HG02943 (cell line): ENCODE data around the gene CAPN5.

Source experiments
- ATAC-seq: cut with Tn5 transposase; IDR thresholded peaks from one replicate; pipeline ENCODE4 v1.9.1; 2021; ENCODE audit warnings: mild to moderate bottlenecking, low read depth, moderate library complexity; ENCODE audit not compliant: unreplicated experiment

The CAPN5 gene

DNA sequence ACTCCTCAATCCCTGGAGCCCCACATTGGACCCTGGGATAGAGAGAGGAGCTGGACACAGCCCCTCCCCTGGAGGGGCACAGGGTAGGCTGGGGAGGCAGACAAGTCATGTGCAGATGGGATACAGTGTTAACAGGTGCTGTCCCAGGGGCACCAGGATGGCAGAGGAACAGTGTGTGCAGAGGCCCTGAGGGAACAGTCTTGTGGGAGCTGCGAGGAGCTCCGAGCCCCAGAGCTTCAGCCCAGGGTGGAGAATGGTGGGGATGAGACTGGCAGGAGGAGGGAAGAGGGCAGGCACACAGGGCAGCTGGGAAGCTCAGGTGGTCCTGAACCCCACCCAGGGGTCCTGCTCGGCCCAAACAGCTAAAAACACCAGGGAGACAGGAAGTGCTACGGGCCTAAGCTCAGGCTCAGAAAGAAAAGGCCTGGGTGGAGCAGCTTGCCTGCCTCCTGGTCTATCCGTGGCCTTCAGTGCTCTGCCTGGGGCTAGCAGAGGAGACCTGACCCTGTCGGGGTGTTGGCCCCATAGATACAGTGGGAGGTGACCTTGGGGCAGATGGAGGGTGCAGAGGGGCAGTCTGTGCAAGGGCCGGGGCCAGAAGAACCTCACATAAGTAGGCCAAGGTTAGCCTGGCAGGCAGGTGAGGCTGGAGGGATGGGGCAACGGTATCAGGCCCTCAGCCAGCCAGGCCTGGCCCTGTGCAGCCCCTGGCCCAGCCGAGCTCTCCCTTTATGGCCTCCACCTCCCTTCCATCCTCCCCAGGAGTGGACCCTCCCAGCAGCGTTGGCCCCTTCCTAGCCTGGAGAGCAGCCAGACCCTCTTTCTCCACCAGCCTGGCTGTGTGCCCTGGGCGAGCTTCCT, 15.4 kb downstream of the CAPN5 start:
- no peak for ATAC-seq

GRCh38 chr11:77082838-77083565, 16.2 kb downstream of the CAPN5 start:
- ATAC-seq = no peak

GRCh38 chr11:77083566-77084245, 16.9 kb downstream of the CAPN5 start:
- no peak for ATAC-seq

DNA sequence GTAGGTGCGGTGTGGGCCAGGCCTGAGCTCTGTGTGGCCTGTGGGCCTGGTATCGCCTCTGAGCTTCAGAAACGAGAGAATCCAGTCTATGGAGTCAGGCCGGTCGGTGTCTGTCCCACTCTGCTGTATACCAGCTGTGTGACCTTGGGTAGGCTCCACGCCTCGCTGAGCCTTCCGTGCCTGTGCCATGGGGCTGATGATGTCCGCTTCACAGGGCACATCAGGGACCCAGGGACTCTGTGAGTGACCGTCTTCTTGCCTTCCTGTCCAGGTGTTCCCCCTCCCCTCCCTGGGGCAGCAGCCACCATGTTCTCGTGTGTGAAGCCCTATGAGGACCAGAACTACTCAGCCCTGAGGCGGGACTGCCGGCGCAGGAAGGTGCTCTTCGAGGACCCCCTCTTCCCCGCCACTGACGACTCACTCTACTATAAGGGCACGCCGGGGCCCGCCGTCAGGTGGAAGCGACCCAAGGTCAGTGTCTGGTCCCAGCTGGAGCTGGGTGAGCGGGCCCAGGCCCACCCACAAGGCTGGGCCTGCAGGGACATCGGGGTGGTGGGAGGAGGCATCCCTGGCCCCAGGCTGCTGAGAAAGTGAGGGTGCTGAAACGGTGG, 17.9 kb downstream of the CAPN5 start:
- no peak for ATAC-seq

GRCh38 chr11:77085652-77086051, 18.9 kb downstream of the CAPN5 start:
- no peak for ATAC-seq

DNA sequence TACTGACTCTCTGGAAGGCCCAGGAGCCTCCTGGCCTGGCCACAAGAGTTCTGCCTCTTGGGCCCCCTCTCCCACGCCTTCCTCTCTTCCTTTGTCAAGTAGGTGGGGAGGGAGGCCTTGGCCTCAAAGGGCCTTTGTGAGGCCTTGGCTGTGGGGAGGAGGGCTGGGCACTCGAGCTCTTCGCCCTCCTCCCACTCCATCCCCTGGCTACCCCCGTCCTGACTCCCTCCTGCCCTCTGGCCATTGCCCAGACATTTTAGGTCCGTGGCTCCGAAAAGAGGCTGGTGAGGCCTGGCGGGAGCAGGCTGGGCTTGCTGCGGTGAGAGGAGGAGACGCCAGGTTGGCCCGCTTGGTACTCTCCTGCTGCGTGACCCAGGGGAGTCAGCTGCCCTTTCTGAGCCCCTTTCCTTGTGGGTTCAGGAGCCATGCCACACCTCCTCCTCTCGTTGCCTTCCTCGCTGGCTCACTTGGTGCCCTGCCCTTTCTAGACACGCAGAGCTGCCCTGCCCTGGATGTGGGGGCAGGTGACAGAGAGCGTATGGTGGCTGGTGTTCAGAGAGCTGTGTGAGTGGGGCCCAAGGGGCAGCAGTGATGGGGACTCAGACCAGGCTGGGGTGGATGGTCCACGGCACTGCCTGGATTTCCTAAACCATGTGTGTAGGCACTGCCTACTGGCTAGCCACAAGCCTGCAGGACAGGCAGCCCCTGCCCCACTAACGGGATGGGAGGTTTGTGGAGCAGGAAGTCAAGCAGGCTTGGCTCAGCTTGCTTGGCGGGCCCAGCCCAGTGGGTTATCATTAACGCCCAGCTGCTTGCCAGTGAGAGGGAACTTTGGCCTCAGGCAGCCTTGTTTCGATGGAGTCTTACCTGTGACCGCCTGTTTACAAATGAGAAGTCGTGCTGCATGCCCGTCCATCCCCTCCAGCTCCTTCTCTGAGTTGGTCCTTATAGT, 20.0 kb downstream of the CAPN5 start:
- ATAC-seq = no peak

GRCh38 chr11:77087723-77088225, 21.0 kb downstream of the CAPN5 start:
- ATAC-seq = no peak

DNA sequence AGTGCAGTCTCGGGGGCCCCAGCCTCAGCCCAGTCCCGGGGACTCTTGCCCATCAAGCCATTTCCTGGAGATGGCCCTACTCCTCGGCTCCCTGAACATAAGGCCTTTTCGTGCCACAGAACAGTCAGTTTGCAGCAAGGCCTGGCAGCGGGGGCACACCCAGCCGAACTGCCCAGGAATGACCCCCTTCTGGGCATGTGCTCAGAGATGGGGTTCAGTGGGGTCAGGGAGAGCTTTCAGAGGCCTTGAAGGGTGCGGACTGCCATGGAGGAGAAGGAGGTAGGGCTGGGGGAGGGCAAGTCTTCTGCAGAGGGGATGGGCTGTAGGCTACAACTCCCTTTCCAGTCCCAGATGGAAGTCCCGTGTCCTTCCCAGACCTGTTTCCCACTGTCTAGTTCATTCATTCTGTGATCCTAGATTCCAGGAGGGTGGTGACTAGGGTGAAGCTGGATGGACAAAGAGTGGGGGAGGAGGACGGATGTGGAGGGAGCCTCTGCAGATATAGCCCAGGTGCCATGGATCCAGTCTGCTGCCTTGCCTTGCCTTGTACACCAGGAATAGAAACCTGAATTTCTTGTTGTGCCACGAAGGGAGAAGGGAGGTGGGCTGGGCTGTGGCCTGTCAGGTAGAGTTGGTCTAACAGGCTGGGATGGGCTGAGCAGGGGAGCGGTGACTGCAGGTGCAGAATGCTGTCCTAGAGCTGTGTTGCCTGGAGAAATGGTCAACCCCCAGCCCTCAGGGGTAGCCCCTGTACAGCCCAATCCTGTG, 21.6 kb downstream of the CAPN5 start:
- no peak for ATAC-seq

GRCh38 chr11:77089004-77089545, 22.3 kb downstream of the CAPN5 start:
- ATAC-seq = no peak

- ATAC-seq = no peak
These were observed 23.2 kb downstream of the CAPN5 start for GRCh38 chr11:77090046-77090372.

- ATAC-seq = no peak
These were observed 23.8 kb downstream of the CAPN5 start for GRCh38 chr11:77090373-77091111.

DNA sequence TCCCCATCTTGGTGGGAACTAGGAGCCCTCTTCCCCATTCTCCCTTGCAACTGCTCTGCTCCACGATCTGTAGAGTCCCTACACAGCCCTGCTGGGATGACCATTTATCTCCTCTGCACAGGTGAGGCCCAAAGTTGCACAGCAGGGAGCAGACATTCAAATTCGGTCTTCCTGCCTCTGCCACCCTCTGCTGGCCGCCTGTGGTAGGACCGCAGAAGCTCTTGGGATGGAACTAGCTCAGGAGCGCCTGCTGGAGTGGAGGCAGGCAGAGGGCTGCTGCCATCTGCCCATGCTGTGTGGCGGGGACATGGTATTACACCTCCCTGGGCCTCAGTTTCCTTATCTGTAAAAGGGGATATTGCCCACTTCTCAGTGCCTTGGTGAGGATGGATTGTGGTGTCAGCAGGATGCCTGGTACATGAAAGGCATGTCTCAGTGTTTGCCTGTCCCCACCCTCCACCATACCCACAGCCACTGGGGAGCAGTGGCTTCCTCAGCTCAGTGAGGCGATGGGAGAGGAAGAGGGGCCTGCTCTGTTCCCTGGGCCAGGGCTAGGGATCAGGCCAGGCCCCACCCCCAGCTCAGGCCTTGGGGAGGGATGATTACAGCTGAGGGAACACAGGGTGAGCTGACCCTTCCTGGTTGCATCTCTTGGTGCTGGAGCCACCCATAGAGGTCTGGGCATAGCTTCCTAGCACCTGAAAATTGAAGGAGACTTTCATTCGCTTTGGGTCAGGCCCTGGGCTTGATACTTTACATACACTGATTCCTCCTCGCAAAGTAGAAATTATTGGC, 24.6 kb downstream of the CAPN5 start:
- no peak for ATAC-seq

GRCh38 chr11:77092382-77092781, 25.6 kb downstream of the CAPN5 start:
- no peak for ATAC-seq

DNA sequence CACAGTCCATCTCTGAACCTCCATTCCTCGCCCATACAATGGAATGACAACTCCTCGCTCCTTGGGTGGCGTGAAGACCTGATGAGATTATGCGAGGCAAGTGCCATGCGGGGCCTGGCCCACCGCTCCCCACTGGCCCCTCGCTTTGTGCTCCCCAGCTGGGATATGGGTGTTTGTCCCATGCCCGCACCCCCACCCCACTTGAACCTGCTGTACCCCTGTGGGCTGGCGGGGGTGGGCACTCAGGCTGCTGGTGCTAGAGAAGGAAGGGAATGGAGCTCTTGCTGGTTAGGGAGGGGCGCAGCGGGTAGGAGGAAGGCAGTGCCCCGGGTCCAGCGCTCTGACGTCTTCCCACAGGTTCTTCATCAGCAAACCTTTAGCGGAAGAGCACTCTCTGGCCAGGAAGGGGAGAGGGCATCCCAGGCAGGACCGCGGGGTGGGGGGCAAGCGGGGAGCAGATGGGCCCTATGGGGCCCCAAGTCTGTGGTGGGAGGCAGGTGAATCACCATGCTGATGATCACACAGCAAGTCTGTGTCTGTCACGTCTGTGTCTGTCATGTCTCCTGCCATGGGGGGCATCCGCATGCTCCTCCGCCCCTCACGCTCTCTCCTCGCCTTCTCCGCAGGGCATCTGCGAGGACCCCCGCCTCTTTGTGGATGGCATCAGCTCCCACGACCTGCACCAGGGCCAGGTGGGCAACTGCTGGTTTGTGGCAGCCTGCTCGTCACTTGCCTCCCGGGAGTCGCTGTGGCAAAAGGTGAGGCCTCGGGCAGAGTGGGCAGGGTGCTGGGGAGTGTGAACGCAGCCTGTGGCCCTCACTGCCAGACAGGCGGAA, 26.5 kb downstream of the CAPN5 start:
- ATAC-seq = no peak

DNA sequence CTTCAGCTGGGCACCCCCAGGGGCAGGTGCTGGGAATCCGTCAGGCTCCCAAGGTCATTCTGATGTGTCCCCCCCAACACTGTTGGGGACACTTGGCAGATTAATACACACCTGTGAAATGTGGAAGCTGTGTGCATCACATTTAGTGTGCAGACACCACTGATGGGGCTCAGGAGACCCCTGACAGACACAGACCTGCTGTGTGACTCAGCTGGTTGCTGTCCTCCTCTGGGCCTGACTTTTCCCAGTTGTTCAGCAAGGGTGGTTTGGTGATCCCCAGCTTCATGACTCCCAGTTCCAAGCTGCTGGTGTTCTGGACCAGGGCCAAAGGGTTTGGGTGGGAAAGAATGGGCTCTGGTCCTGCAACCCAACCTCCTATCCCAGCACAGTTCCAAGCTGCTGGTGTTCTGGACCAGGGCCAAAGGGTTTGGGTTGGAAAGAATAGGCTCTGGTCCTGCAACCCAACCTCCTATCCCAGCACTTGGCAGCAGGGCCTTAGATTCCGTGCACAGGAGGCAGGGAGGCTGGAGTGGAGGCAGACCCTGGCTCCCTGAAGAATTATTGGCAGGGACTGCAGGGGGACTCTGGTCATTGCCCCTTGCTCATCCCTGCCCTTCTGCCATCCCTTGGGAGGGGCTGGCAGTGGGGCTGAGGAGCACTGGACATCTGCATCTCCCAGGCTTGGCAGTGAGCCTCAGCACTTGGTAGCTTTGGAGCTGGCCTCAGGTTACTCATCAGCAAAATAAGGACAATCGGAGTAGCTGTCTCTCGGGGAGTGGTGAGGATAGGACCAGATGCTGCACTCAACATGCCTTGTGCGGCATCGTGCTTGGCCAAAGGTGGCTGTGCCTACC, 27.4 kb downstream of the CAPN5 start:
- no peak for ATAC-seq
